ENCODE measurements around the gene PRAMEF14.
"Not testable (repeated sequence)": the region's sequence is repeated elsewhere in the genome, so short reads cannot be mapped to it uniquely, and the experiment has no call there.

- not testable (repeated sequence) for TF ChIP-seq POLR2A (IDR thresholded peaks at IDR 0.05)
- TF ChIP-seq, protein P1, sequence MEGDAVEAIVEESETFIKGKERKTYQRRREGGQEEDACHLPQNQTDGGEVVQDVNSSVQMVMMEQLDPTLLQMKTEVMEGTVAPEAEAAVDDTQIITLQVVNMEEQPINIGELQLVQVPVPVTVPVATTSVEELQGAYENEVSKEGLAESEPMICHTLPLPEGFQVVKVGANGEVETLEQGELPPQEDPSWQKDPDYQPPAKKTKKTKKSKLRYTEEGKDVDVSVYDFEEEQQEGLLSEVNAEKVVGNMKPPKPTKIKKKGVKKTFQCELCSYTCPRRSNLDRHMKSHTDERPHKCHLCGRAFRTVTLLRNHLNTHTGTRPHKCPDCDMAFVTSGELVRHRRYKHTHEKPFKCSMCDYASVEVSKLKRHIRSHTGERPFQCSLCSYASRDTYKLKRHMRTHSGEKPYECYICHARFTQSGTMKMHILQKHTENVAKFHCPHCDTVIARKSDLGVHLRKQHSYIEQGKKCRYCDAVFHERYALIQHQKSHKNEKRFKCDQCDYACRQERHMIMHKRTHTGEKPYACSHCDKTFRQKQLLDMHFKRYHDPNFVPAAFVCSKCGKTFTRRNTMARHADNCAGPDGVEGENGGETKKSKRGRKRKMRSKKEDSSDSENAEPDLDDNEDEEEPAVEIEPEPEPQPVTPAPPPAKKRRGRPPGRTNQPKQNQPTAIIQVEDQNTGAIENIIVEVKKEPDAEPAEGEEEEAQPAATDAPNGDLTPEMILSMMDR (IDR thresholded peaks at IDR 0.05): not testable (repeated sequence)
These were observed 33.4 kb upstream of the PRAMEF14 start for GRCh38 chr1:13380380-13380779.
